ENCODE results near the gene KCNMA1. TPM values are rescaled to one million over a fixed set of nuclear protein-coding genes. Genes with fewer than 3 reads are reported as not detected.
"Not testable (repeated sequence)": the region's sequence is repeated elsewhere in the genome, so short reads cannot be mapped to it uniquely, and the experiment has no call there.

Gene KCNMA1
- total RNA-seq, 4 donors from 2014 or later, result 146 to 300 (median 265) TPM

- Histone ChIP-seq H3K4me3 (no peak overlapping the region), H3K27ac (replicated peaks in 1 of 4) (no peak overlapping the region), H3K36me3 (no peaks in the 10 kb centered on the region), H3K9me3 (no peaks in the 10 kb centered on the region), H3K27me3 (no peaks in the 10 kb centered on the region), H3K4me1 (peaks cover 0 to 45% (median 19%) of the 10 kb centered on the region in 4 donors)
- no peak for TF ChIP-seq POLR2AphosphoS5 (IDR thresholded peaks at IDR 0.05)
- 84% methylated on average over 2 of the region's 2 CpGs for WGBS
- intact Hi-C loops (cut with DNase I), result no loop called here
- DNase-seq (ENCODE audit: extremely low spot score), result no peak
Measured at GRCh38 chr10:77347052-77347451, 290.6 kb downstream of the KCNMA1 start.

DNA sequence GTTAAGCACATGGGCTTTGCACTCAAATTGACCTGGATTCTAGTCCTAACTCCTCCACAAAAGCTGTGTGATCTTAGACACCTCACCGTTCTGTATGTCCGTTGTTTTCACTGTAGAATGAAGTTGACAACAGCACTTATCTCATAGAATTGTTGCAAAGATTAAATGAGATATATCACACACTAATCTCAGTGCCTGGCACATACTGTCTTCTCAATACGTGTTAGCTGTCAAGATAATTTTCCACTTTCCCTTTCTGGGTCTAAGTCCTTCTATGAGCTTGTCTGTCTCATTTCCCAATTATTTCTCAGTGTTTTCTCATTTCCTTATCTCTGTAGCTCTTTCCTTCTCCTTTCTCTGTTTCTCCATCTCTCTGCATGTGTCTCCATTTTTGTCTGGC is 296.6 kb downstream of the KCNMA1 start:
- Histone ChIP-seq H3K9me3 (peaks cover 0 to 8% (median 5%) of the 10 kb centered on the region in 4 donors), H3K4me3 (no peak overlapping the region), H3K27me3 (no peaks in the 10 kb centered on the region), H3K27ac (replicated peaks in 1 of 4) (no peak overlapping the region), H3K36me3 (no peaks in the 10 kb centered on the region), H3K4me1 (peaks cover 0 to 38% (median 12%) of the 10 kb centered on the region in 4 donors)
- no peak for DNase-seq (ENCODE audit: extremely low spot score)
- WGBS, result 79% methylated on average over 3 of the region's 3 CpGs
- TF ChIP-seq POLR2AphosphoS5 (IDR thresholded peaks at IDR 0.05) (no peak), EP300 (IDR thresholded peaks at IDR 0.05) (no peak), POLR2A (IDR thresholded peaks at IDR 0.05; ENCODE audit: low read depth) (no peak)
- TF ChIP-seq, protein P1, sequence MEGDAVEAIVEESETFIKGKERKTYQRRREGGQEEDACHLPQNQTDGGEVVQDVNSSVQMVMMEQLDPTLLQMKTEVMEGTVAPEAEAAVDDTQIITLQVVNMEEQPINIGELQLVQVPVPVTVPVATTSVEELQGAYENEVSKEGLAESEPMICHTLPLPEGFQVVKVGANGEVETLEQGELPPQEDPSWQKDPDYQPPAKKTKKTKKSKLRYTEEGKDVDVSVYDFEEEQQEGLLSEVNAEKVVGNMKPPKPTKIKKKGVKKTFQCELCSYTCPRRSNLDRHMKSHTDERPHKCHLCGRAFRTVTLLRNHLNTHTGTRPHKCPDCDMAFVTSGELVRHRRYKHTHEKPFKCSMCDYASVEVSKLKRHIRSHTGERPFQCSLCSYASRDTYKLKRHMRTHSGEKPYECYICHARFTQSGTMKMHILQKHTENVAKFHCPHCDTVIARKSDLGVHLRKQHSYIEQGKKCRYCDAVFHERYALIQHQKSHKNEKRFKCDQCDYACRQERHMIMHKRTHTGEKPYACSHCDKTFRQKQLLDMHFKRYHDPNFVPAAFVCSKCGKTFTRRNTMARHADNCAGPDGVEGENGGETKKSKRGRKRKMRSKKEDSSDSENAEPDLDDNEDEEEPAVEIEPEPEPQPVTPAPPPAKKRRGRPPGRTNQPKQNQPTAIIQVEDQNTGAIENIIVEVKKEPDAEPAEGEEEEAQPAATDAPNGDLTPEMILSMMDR (IDR thresholded peaks at IDR 0.05), result no peak
- intact Hi-C loops (cut with DNase I), result no loop called here

- H3K4me1 ChIP-seq, result peaks cover 0 to 42% (median 13%) of the 10 kb centered on the region in 4 donors
- H3K4me3 ChIP-seq; intact Hi-C loops (cut with DNase I); H3K27me3 ChIP-seq; H3K27ac ChIP-seq (replicated peaks in 1 of 4); H3K9me3 ChIP-seq; H3K36me3 ChIP-seq; DNase-seq (ENCODE audit: extremely low spot score): not testable (repeated sequence)
Measured at GRCh38 chr10:77339872-77340271, 297.7 kb downstream of the KCNMA1 start.

- WGBS, result 95% methylated on average over 1 of the region's 1 CpG
- H3K9me3 ChIP-seq, result peaks cover 0 to 8% (median 5%) of the 10 kb centered on the region in 4 donors
- H3K27ac ChIP-seq (replicated peaks in 1 of 4), result no peak overlapping the region
- no peaks in the 10 kb centered on the region for H3K27me3 ChIP-seq
- H3K4me1 ChIP-seq, result peaks cover 0 to 44% (median 13%) of the 10 kb centered on the region in 4 donors
- DNase-seq (ENCODE audit: extremely low spot score), result no peak
- intact Hi-C loops (cut with DNase I), result no loop called here
- TF ChIP-seq, protein P1 (IDR thresholded peaks at IDR 0.05), result no peak
- no peak for TF ChIP-seq POLR2AphosphoS5 (IDR thresholded peaks at IDR 0.05)
- TF ChIP-seq POLR2A (IDR thresholded peaks at IDR 0.05; ENCODE audit: low read depth), result no peak
- TF ChIP-seq EP300 (IDR thresholded peaks at IDR 0.05), result no peak
- no peaks in the 10 kb centered on the region for H3K36me3 ChIP-seq
- H3K4me3 ChIP-seq, result no peak overlapping the region
Measured at GRCh38 chr10:77339166-77339565, 298.4 kb downstream of the KCNMA1 start.

GRCh38 chr10:77338143-77338542 is 299.5 kb downstream of the KCNMA1 start:
- DNase-seq (ENCODE audit: extremely low spot score), result no peak
- intact Hi-C loops (cut with DNase I), result no loop called here
- WGBS, result 86% methylated on average over 4 of the region's 4 CpGs

More at GRCh38 chr10:77338143-77338542, 299.5 kb downstream of the KCNMA1 start:
- H3K27me3 ChIP-seq, result no peaks in the 10 kb centered on the region
- H3K9me3 ChIP-seq, result peaks cover 0 to 8% (median 5%) of the 10 kb centered on the region in 4 donors
- TF ChIP-seq EP300 (IDR thresholded peaks at IDR 0.05) (no peak), POLR2AphosphoS5 (IDR thresholded peaks at IDR 0.05) (no peak), POLR2A (IDR thresholded peaks at IDR 0.05; ENCODE audit: low read depth) (no peak)
- TF ChIP-seq, protein P1 (IDR thresholded peaks at IDR 0.05), result no peak
- H3K36me3 ChIP-seq, result no peaks in the 10 kb centered on the region
- H3K4me3 ChIP-seq, result no peak overlapping the region
- no peak overlapping the region for H3K27ac ChIP-seq (replicated peaks in 1 of 4)
- peaks cover 0 to 53% (median 16%) of the 10 kb centered on the region in 4 donors for H3K4me1 ChIP-seq
